GM18519 (cell line): ENCODE data around the gene CHRDL1.
A peak's percentile ranks its signal among the peaks of the same experiment; 100 is the strongest.

ENCODE experiments used
- ATAC-seq: cut with Tn5 transposase; IDR thresholded peaks from one replicate; pipeline ENCODE4 v1.9.1; 2021; ENCODE audit warnings: mild to moderate bottlenecking, moderate library complexity; ENCODE audit not compliant: unreplicated experiment, low FRiP score

Gene CHRDL1

DNA sequence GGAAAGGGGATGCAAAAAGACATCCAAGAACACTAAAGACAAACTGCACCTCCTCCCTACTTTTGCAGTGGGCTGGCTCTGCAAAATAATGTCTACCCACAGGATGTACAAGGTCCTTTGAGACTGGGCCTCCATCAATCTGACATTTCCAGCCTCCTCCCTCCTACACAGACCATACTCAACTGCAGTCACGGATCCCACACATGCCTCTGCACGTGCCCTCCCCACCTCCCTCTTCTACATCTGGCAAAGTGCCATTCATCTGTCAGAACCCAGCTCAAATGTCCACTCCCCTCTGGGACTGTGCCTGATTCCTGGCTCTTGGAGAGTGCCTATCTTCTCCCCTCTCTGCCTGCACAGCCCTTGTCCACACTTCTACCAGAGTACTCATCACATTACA is 50.3 kb downstream of the CHRDL1 start:
- ATAC-seq: no peak

DNA sequence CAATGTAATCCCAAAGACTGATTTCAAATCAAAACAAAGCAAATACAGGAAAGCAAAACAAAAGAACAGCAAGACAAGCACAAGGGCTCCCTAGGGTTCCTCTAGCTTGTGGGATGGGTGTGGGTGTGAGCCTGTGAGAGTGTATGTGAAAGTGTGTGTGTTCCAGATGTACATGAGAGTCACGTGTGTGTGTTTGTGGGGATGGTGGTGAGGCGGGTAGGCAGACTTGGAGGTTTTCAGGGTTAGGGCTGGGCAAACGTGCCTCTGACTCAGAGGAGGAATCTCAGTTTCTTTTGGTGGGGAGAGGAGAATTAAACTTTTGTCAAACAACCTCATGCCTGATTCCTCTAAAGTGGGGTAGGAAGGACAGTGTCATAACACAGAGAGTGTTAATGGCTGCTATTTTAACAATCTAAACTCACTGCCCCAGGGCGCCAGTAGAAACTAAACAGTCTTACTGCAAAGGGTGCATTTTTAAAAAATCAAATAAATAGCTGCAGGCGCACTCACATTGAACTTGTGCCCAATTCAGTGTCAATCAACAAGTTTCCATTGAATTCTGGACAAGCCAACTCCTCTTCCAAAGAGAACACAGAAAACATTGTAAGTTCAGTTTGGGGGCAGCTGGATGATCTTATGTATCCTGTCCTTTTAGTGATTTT is 51.8 kb downstream of the CHRDL1 start:
- peak; percentile 72 for ATAC-seq

DNA sequence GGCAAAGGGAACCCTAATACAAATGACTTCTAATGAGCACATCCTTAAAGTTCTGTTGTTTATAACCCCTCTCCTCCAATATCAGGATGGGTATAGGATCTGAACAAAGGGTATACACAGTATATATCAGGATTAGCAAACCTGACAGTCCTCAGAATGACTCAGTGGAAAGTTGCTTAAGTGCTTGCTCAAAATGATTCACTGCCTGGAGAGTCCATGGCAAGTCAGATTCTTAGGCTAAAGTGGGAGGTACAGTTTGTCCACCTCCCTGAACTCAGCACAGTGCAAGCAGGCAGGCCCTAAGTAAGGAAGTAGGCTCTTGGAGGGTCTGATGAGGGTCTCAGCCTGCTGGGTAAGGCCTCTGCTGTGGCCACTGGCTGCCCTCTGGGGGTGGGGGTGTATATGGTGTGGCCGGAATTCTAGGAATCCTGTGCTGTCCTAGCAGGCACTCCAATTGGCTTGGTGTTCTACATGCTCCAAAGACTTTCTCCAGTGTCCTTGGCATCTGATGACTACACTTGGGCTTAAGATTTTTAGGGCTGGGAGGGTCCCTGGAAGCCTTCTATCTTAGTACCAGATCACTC is 54.3 kb downstream of the CHRDL1 start:
- ATAC-seq: no peak

DNA sequence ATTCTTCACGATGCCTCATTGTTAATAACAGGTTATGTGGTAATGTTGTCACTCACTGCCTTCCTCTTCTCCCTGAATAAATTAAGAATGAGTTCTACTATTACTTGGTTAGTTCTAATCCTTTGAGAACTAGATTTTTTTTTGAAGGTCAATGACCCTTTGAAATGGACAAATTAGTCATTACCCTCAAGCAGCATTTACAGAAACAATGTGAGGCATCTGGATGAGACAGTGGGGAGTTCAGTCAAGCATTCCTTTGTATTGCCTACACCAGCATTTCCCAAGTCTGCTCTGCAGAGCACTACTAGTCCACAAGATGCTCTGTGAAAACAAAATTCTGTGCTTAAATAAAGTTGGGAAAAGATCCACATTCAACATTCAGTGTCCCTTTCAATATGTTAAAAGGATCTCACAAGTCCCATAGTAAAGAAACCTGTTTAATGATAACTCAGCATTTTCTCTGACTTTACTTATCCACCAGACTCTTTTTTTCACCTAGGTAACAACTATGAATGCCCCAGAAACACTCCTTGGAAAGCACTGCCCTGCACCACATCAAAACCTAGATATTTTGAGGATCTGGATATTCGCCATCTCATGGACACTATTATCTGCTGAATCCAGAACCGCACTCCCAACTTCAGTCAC is 60.6 kb downstream of the CHRDL1 start:
- ATAC-seq: no peak

DNA sequence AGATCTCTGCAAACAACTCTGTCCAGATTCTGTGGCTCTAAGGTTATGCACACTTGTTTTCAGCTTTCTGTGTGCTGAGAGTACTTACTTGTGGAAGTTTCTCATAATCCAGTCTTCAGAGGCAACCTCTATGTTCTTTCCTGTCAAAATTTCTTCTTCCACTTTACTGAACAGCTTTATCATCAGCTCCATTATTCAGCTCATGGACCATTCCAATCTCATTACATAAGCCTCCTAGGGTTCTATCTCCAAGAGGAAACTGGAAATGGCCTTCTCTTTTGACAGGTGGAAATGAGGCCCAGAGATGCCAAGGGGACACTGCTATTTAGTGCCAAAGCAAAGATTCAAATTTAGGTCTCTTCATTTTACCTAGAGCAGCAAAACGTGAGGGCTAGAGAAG is 61.3 kb downstream of the CHRDL1 start:
- ATAC-seq: no peak

DNA sequence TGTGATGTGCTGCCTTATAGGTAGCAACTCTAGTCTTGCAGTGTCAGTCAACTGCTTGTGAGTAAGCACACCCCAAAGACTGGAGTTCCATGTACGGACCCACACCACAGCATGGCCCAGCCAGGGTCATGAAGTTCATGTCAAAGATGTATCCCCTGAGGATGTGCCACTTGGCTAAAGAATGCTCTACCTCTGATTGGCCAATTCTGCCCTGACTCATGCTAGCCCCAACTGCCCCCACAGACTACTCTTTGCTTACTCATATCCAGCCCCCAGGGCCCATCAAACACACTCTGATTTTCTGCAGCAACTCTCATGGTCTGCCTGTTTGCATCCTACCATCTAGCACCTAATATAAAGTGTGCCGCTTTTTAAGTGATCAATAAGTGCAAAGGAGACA is 62.5 kb downstream of the CHRDL1 start:
- ATAC-seq: no peak

DNA sequence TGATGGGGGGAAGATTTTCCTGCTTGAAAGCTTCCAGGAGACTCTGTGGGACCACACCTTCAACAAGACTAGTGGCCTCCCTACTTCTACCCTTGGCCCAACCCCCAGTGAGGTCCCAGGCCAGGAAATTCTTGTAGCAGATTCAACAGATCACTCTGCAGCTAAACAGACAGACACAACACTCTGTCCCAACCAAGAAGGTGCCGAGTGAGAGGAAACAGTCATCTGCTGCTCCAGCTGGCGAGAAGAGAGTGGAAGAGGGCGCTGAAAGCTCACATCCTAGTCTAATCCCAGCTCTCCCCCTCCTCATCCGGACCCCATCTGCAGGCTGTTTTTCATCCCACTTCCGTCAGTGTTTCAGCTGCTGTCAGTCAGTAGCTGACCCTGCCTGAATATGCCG is 63.4 kb downstream of the CHRDL1 start:
- ATAC-seq: no peak

DNA sequence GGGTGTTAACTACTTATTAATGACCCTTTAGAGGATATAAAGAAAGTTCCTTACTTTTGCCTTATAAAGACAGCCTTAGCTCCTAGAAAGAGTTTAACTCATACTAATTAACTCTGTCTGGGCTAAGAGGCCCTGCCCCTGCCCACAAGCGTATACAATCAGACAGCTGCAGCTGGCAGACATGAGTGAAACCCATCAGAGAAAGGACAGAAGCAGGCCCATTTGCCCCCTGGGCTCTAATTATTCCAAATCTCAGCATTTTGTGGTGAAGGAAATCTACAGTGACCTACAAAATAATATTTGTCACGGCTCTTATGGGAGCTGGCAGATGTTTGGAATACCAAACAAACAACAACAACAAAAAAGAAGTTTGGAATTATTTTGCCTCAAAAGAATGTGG is 71.8 kb downstream of the CHRDL1 start:
- no peak for ATAC-seq

DNA sequence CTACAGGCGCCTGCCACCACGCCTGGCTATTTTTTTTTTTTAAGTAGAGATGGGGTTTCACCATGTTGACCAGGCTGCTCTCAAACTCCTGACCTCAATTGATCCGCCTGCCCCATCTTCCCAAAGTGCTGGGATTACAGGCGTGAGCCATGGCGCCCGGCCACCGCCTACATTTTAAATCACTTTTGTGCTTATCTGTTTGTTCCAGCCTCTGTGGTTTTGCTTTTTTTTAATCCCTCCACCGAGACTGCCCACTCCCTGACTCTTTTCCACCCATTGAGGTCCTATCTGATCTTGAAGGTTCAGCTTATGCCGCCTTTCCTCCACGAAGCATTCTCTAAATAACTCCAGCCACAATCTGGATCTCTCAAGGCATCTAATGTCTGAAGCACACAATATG is 73.5 kb downstream of the CHRDL1 start:
- no peak for ATAC-seq

DNA sequence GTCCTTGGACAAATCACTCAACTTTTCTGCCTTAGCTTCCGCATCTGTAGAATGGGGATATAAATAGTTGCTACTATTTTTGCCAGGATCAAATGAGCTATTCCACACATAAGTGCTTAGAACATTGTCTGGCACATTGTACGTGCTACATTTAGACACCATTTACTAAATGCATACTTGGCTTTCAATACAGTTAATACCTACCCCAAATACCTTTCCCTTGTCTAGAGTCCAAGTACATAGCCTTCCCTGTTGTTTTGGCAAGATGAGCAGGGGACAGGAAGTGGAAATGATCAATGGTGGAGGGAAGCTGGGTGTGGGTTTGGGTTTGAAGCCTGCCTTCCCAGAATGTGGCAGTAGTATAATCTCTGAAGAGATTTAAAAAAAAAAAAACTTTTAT is 82.0 kb downstream of the CHRDL1 start:
- ATAC-seq: no peak

DNA sequence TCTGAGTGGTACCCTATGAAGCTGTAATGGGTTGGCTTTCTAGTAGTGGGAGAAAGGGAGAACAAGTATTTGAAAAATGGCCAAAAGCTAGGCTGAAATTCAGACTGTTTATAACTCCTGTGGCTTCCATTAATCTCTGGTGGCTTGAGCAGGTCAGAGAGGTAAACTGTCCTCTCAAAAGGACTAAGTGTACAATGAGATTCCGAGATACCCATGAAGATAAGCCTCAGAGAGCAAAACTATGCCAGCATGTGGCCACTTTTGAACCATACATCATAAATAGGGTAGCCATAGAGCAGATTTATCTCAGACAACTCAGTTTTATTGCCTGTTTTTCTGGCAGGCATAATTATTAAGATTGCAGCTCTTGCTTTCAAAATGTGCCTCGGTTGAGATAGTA is 89.2 kb downstream of the CHRDL1 start:
- no peak for ATAC-seq

DNA sequence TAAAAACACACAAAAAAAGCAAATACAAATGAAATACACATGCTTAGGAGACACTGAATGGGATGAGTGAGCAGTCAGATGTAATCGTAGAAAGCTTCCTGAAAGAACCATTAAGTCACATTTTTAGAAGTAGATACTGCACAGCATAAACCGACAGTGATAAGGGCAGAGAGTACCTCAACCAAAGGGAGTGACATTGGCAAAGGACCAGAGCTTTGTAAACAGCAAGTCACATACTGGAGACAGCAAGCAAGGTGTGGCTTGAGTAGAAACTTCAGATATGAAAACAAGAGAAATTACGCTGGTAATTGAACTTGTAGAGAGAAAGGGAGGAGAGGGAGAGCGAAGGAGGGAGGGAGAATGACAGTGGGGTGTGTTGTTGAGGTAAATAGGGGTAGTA is 92.0 kb downstream of the CHRDL1 start:
- ATAC-seq: no peak

DNA sequence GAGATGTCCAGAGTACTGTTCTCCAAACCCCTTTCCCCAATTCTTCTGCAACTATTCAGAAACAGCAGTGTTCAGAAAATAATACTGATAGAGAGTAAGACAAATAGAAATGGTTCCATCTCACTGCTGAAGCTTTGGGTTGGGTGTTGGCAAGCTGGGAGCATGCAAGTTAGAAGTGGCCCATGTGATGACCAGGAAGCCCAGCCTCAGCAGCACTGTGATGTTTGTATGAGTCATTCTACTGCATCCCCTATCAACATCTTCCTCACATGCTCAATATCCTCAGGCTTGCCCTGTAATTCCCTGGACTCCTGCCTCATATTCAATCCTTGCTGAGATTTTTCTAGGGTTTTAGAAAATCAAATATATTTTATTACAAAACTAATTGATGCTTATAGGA is 96.5 kb downstream of the CHRDL1 start:
- peak; percentile 33 for ATAC-seq

DNA sequence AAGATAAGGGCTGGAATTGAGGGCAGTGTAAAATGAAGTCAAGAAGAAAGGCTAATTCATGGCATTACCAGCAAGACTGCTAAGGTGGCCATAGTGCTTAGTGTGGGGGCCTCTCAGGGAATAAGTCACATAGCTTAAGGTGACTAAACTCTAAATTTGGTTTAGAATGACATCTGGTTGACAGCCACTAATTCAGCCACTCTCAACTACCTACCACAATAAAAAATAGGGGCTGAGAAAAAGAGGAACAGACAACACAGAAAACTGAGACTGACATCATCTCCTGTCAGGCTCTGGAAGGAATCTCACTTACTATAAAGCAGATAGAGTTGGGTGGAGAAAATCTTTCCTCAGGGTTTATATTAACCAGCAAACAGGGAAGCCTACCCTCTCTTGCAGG is 96.9 kb downstream of the CHRDL1 start:
- ATAC-seq: peak; percentile 66

DNA sequence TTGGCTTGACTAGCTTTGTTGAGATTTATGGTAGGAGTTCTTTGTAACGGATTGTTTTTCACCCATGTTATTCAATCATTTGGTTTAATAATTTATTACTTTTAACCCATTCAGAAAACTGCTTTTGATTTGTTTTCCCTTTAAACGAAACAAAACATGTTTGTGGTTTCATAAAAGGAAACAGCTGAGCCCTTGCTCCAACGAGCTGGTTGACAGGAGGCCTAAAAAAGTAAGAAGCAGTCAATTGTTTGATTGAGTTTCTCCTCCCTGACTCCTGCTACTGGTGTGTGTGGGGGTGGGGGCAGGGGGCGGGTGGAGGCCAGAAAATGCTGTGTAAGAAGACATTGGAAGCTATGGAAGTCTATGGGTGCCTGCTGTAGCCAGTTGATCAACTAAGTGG is 102.8 kb downstream of the CHRDL1 start:
- no peak for ATAC-seq

DNA sequence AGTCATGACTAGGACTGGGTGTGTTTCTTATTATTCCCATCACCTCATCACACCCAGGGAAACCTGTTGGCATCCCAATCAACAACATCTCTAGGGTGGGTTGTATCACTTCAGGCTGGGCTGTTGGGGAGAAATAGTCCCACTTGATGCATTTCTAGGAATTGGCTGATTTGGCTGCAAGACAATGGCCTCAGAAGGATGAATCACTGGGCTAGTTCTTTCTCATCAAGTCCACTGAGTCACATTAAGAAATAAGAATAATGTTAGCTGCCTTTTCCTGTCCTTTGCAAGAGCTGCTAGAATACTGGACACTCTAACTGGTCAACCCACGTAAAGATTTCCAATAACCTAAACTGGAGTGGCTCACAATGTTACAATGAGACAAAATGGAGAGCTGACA is 104.2 kb downstream of the CHRDL1 start:
- no peak for ATAC-seq

DNA sequence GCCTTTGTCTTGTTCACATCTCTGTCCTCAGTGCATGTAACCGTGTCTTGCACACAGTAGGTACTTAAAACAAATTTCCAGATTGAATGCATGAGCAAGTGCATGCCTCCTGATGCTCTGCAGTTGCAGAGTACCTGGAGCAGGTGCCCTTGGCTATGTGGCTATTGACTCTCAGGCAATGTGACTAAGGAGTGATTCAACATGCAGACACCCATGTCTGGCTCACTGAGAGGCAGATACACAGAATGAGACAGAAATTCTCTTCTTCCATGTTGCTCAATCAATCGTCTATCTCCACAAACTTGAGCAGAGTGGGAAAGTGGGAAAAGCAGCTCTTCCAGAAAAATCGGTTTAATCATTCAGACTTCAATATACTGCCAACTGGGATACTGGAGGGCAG is 111.0 kb downstream of the CHRDL1 start:
- ATAC-seq: no peak

DNA sequence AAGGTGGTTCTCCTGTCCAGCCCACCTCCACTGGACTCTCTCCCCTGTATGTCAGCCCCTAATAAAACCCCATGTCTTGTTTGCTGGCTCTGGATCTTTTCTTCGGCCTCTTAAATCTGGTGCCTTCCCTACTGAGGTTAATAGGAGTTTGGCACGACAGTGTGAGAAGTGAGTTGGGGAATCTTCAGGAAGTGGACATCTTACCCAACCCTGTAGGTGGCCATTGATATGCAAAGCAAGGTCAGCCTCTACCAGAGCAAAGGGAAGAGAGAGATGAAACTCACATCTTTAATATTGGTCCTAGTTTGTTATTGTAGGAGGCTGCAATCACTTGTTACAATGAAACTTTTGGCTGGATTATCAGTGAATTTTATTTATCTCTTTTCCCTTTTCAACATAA is 111.7 kb downstream of the CHRDL1 start:
- no peak for ATAC-seq

DNA sequence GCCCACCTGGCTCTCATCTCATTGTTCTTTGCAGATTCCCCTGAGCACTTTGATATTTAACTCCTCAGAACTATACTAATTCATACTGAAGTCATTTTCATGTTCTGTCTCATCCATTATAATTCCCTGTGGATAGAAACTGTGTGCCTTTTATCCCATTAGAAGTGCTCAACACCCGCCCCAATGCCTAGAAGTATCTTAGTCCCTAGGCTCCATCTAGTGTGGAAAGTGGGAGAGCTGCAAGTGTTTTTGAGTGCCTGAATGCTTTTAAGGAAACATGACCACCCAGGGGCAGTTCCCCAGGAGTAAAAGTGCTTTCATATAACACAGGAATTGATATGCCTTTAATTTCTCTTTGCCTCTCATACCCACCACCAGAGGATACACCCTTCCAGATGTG is 117.0 kb downstream of the CHRDL1 start:
- no peak for ATAC-seq

DNA sequence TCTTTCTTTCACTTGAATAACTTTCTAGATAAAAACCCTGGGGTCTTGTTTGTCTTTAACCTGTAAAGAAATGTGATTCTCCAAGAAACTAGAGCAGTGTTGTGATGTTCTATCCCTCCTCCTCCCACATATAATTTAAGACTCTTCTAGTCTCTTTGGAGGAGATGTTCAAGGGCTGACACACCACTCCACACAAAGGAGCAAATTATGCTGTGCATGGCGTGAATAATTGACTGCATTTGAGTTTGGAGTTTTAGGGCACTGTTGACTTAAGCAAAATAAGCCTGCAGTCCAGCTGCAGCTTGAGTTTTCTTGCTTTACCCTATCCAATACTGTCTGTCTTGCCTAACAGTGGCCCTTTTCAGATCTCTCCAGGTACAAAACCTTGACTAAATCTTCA is 119.7 kb downstream of the CHRDL1 start:
- ATAC-seq: no peak

DNA sequence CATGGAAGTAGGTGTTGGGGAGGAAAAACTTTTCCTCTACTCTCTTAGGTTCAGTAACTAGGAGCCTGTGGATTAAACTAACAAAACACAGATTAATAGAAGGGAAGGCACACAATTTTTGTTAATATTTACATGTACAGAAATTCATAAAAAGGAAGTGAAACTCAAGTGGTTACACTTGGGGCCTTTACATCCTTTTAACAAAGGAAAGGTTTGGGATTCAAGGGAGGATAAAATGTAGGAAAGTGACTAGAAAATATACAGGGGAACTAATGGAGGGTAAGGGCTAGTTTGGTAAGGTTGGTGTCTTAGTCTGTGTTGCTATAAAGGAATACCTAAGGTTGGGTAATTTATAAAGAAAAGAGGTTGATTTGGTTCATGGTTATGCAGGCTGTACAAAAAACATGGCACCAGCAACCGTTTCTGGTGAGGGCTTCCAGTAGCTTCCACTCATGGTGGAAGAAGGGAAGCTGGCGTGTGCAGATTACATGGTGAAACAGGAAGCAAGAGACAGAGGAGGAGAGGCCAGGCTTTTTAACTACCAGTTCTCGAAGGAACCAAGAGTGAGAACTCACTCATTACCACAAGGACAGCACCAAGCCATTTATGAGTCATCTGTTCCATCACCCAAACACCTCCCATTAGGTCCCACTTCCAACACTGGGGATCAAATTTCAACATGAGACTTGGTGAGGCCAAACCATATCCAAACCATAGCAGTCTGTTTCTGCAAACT is 124.4 kb downstream of the CHRDL1 start:
- ATAC-seq: peak; percentile 96

DNA sequence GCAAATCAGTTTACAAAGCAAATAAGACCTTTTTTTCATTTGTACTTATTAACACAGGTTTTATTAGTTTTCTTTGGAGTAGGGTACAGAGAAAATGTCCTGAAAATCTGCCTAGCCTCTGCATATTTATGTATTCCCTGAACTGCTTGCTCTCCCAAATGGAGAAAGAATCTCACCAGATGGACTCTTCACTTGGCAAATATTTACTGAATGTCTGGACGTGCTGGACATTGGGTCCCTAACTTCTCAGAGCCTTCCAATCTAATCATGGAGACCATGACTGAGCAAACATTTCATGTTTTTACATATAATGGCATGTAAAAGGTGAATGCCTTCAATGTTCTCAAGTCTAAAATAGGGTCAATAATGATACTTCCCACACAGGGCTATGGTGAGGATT is 126.0 kb downstream of the CHRDL1 start:
- ATAC-seq: no peak
